GM11168 (cell line): Measurements from ENCODE around the gene AAK1.
"Not testable (repeated sequence)": the region's sequence is repeated elsewhere in the genome, so short reads cannot be mapped to it uniquely, and the experiment has no call there.

ENCODE experiments used
- in situ Hi-C: fragments of 300-500 bp; cut with MboI; formaldehyde crosslinking; loops from one replicate; pipeline ENCODE4 v1.12.0; 2022; ENCODE audit warnings: low sequenced_read_pairs; ENCODE audit not compliant: unreplicated experiment

Gene AAK1

GRCh38 chr2:69629921-69630608, 13.5 kb downstream of the AAK1 start:
- in situ Hi-C loops = no loop called here

GRCh38 chr2:69628325-69629021, 15.1 kb downstream of the AAK1 start:
- in situ Hi-C loops = no loop called here

GRCh38 chr2:69625078-69625795, 18.3 kb downstream of the AAK1 start:
- in situ Hi-C loops = no loop called here

DNA sequence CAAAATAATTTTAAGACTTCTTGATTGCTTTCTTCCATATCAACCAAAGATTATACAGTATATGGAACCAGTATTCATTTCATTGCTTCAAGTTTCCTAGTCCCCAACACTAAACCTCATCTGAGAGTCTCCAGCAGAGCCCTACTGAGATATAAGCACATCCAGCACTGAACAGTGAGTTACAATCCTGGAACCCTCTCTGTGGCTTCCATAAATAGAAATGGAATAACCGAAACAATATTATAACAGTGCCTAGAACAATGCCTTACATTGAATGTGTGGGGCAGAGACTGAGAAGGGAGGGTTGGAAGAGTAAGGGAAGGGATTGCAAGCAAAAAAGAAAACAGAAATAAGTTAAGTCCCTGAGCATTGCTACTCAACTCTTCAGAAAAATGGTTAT, 18.9 kb downstream of the AAK1 start:
- in situ Hi-C loops = no loop called here

DNA sequence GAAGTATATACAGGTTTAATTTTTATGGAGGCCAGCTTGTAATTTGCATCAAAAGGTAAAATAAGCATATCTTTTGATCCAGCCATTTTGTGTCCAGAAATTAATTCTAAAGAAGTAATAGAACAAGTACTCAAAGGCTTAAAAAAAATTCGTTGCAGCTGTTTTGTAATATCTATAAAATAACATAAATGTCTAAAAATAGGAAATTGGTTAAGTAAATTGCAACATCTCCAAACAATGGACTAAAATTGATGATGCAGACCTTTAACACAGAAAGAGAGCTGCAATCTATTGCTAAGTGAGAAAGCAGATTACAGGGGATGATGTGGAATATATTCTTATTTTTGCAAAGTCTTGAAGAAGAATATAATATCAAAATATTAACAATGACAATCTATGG, 19.4 kb downstream of the AAK1 start:
- in situ Hi-C loops = no loop called here

DNA sequence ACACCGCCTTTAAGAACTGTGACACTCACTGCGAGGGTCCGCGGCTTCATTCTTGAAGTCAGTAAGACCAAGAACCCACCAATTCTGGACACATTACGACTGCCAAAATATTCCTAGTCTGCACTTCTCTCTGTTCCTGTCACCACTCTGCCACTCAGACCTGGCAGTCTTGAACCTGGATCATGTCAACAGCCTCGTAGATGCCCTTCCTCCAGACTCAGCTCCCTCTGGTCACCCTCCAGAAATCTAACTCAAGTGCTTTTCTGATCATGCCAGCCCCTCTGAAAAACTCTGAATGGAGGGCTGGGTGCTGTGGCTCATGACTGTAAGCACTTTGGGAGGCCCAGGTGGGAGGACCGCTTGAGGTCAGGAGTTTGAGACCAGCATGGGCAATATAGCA, 20.3 kb downstream of the AAK1 start:
- in situ Hi-C loops = no loop called here

GRCh38 chr2:69622805-69623204, 20.7 kb downstream of the AAK1 start:
- in situ Hi-C loops = not testable (repeated sequence)

DNA sequence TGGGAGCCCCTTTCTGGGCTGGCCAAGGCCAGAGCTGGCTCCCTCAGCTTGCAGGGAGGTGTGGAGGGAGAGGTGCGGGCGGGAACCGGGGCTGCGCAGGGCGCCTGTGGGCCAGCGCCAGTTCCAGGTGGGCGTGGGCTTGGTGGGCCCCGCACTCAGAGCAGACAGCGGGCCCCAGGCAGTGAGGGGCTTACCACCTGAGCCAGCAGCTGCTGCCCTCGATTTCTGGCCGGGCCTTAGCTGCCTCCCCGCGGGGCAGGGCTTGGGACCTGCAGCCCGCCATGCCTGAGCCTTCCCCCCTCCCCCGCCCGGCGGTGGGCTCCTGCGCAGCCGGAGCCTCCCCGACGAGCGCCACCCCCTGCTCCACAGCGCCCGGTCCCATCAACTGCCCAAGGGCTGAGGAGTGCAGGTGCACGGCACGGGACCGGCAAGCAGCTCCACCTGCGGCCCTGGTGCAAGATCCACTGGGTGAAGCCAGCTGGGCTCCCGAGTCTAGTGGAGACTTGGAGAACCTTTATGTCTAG, 21.5 kb downstream of the AAK1 start:
- in situ Hi-C loops = not testable (repeated sequence)

GRCh38 chr2:69621440-69621839, 22.1 kb downstream of the AAK1 start:
- in situ Hi-C loops = no loop called here

DNA sequence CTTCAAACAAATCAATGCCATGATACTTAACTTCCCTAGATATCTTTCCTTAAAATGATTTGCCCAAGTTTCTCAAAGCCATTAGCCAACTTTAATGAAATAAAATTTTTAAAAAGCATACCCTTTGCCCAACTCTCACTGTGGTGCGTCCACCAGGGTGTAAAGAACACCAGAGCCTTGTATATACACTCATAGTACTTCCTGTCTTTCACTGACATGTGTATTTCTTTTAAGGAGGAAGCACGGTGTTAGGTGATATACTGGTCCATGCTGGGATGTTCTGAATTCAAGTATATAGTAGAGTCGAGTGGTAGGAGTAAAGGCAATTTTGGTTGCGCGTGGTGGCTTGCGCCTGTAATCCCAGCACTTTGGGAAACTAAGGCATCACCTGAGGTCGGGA, 22.7 kb downstream of the AAK1 start:
- in situ Hi-C loops = no loop called here

- in situ Hi-C loops = no loop called here
Measured at GRCh38 chr2:69619725-69620124, 23.8 kb downstream of the AAK1 start.

GRCh38 chr2:69618362-69618761, 25.2 kb downstream of the AAK1 start:
- in situ Hi-C loops = no loop called here

- in situ Hi-C loops = no loop called here
Measured at GRCh38 chr2:69617744-69618143, 25.8 kb downstream of the AAK1 start.

GRCh38 chr2:69616755-69617154, 26.8 kb downstream of the AAK1 start:
- in situ Hi-C loops = no loop called here

DNA sequence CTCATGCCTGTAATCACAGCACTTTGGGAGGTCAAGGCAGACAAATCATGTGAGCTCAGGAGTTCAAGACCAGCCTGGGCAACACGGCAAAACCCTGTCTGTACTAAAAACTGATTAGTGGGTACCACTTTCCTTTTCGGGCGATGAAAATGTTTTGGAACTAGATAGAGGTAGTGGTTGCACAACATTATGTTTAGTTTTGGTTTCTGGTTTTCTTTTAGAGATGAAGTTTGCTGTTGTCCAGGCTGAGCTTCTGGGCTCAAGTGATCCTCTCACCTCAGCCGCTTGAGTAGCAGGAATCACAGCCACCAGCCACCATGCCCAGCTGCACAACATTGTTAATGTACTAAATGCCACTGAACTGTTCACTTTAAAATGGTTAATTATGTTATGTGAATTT, 27.6 kb downstream of the AAK1 start:
- in situ Hi-C loops = no loop called here

DNA sequence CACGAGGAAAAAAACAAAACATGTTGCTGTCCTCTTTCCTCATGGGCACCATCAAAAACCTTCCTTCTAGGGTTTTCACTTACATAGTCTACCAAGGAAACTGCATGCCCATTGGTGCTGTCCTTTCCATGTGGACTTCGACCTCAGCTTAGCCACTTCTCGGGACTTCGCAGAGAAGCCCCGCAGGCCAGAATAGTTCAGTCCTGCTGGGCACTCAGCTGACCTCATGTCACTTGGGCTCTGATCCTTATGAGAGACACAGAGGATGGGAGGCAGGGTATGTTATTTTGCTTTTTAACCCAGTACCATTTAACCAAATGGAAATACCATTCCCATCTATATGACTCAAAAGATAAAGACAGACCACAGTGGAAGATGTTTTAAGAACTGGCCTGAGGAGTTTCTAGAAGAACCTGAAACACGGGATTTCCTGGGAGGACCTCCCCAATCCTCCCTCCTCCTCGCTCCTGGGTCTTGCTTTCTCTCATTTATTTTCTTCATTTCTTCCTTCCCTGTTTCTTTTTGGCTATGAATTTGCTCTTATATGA, 28.4 kb downstream of the AAK1 start:
- in situ Hi-C loops = no loop called here

- in situ Hi-C loops = no loop called here
Measured at GRCh38 chr2:69612707-69613106, 30.8 kb downstream of the AAK1 start.

DNA sequence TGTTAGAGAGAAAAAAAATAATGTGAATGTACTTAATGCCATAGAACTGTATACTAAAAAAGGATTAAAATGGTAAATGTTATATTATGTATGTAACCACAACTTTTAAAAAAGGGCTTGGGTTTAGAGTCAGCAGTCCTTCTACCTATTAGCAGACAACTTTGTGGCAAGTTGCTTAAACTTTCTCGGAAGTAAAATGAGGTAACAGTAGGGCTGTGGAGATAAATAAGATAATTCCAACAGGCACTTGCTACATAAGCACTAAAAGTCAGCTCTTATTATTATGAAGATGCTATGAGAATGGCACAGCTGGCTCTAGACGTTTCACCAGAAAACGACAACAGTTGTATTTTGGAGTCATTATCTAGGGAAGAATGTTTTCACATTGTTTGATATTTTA, 31.3 kb downstream of the AAK1 start:
- in situ Hi-C loops = no loop called here

DNA sequence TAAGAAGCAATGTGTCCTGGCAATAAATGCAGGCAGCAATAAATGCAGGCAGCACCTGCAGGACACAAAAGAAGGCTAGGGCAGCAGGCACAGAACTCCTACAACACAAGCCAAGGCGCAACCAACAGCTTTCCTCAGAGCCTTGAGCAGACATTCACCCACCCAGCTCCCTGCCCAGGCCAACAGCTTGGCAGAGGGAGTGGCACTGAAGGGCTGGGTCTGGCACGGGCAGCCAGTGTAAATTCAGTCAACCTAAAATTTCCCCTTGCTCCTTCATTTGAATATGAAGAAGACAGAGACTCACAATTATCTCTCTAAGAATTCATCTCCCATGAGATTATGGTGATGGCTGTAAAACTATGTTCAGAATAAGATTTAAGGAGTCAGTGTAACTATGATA, 35.4 kb downstream of the AAK1 start:
- in situ Hi-C loops = no loop called here

DNA sequence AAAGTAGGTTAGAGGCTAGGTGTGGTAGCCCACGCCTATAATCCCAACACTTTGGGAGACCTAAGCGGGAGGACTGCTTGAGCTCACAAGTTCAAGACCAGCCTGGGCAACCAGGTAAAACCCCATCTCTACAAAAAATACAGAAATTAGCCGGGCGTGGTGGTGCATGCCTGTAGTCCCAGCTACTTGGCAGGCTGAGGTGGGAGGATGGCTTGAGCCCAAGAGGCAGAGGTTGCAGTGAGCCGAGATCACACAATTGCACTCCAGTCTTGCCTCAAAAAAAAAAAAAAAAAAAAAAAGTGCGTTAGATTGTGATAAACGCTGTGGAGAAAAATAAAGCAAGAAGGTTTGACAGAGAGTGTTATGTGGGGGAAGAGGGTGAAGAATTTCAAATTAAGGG, 36.8 kb downstream of the AAK1 start:
- in situ Hi-C loops = not testable (repeated sequence)

DNA sequence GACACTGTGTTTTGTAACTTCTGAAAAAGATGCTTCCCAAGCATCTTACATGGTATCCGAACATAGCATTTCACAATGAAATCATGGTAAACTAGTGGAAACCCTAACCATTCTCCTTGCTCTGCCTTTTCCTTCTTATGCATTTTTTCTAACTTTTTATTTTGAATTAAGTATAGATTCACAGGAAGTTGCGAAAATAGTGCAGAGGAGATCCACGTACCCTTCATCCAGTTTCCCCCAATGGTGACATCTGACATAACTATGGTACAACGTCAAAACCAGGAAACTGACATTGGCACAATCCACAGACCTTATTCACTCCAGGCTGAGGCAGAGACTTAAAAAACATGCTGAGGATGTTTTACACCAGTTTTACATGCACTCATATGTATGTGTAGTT, 38.3 kb downstream of the AAK1 start:
- in situ Hi-C loops = no loop called here
